CD4-positive, alpha-beta T cell treated with Interleukin-1 beta for 1 hour (primary cell): Measurements from ENCODE around the gene CDC14A.

Source experiments
- DNase-seq, 2 donors: peaks; one replicate each; pipeline ENCODE4 v3.0.0-alpha.2; 2020 to 2022

Gene CDC14A

DNA sequence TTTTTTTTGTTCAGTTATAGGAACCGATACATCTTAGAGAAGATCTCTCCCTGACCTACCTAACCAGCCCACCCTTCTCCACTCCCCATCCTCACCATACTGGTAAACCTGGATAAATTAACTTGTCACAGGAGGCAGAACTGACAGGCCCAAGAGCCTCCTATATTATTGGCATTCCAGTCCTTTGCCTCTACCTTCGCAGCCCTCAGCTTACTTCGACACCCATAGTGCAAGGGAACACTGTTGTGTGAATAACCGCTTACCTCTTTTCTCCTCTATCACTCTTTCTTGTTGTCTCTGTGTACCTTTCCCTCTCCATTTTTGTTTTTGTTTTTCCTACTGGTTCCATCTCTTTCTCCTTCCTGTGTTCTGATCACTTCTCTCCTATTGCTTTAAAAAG is 58.7 kb downstream of the CDC14A start:
- no peak for DNase-seq

DNA sequence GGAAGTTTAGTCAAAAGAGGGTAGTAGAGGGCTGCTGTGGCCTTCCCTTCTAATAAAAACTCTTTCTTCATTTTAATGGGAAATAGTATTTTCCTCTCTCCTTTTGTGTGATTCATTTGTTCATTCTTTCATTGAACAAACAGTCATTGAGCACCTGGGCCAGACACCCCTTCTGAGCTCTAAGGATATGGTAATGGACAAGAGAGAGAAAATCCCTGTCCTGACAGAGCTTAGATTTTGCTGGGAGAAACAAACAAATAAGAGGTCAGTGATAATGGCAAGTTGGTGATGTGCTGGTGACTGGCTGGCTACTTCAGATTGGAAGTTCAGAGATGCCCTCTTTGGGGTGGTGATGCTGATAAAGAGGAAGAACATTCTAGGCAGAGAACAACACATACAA is 59.3 kb downstream of the CDC14A start:
- no peak for DNase-seq

DNA sequence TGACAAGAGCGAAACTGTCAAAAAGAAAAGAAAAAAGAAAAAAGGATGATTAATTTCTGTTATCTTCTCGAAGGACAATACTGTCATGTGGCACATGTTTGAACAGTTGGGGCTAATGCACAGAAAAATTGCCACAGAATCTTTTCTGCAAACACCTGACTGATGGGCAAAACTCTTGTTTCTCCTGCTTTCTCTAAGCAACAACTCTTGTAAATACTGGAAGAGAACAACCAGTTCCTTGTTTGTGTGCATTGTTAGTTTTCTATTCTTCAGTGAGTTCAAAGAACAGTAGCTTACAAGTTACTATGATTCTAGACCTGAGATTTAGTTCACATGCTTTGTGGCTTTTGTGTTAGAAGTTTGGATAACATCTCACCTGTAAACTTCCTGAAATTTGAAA is 60.7 kb downstream of the CDC14A start:
- no peak for DNase-seq

DNA sequence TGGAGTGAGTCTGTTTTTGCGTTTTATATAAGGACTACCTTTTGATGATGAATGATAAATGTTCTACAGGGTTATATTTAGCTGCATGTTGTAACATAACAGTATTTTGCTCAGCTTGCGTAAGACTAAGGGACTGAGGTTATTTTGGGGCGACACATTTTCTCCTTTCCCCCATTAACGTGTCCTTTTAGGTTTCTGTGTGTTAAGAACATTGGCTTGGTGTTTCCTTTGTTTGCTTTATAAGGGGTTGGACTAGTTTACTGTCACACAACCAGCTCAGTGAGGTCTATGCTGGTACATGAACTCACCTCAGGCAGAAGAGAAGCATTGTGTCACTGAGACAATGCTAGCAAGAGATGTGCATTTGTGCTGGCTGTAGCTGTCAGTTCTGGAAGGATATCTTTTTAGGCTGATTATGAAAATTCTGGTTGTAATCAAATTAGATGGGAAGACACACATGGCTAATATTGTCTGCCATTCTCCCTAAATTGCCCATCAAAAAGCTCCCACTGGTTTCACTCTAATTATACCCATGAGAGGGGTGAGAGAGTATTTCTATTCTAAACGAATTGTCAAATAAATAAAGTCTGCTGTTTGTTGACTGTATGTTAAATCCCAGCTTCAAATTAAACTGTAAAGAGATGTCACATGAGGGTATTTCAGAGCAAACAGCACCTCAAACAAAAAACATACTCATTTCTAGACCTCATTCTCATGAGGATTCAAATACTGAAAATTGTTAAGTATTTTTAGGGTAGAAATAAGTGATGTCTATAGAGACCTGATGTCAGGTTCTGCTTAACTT is 62.6 kb downstream of the CDC14A start:
- DNase-seq: peak in 1 of 2 donors; percentile 68

DNA sequence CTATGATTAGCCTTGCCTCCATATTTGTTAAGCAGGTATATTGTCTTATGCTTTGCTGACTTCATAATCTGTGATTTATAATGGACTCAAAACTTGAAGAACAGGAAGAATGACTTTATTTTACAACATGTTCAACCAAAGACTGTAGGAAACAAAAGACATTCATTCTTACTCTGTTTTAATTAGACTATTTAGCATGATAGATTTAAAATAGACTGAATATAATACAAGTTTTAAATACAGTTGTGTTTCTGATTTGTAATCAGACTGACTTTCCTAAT is 63.1 kb downstream of the CDC14A start:
- DNase-seq: no peak

DNA sequence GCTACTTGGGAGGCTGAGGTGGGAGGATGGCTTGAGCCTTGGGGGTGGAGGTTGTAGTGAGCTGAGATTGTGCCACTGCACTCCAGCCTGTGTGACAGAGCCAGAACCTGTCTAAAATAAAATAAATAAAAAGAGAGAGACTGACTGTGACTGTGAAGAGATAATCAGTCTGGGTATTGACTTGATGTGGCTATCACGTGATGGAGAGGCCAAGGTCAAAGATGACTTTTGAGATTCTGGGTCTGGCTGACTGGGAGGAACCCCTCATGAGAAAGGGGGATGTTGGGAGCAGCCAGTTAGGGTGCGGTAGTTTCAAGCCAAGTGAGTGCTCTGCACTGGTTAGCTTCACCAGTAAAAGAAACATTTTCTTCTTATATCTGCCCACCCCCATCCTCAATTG is 66.8 kb downstream of the CDC14A start:
- DNase-seq: no peak

DNA sequence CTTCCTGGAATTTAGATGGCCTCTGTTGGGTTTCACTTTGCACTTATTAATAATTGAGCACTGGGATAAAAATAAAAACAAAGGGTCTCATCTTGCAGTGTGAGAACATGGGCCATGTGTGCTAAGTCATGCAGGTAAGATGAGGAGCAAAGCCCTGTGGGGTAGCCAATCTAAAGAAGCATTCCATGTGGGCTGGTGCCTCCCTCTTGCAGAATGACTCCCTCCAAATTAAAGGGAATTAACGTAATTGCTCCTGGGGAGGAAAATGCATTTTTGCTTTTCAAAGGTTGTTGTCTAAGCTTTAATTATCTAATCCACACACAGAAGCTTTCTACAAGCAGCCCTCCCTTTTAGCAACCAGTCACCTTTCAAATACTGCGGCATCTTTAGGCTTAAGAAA is 69.8 kb downstream of the CDC14A start:
- DNase-seq: no peak

DNA sequence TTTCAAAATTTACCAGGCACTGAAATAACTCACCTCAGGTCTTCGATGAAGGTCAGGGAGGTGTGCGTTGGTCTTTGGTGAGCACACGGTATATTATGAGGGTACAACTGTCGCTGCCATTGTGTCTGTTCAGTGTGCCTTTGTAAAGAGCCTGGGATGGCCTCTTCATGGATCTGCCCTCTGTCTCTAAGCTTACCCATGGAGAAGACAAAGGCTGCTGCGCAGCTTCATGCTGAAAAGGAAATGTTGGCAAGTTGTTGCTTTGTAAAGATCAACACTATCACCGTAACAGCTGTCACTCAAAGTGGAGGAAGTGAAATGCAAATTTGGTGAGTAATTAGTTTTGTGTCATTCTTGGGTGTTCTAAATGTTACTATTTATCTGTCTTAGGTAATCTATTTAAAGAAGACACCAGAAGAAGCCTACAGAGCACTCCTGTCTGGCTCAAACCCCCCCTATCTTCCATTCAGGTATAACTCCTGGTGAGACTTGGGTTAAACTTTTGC is 71.6 kb downstream of the CDC14A start:
- peak; percentile 39 to 77 for DNase-seq

DNA sequence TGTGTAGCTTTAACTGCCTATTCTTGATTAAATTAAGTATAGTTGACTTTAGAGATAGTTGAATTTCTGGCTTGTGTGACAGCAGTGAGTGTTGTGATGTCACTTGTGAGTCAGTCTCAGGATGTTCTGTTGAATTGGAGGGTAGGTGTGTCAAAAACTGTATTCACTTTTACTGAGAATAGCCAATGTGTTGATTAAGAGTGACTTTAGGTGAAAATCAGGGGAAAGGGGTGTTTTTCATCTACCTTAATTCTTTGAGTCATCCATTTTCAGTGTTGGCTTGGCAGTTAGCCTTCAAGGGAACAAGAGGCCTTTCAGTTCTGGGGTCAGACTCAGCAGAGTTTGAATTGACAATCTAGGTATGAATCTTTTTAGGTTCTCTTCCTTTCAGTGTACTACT is 75.9 kb downstream of the CDC14A start:
- no peak for DNase-seq

DNA sequence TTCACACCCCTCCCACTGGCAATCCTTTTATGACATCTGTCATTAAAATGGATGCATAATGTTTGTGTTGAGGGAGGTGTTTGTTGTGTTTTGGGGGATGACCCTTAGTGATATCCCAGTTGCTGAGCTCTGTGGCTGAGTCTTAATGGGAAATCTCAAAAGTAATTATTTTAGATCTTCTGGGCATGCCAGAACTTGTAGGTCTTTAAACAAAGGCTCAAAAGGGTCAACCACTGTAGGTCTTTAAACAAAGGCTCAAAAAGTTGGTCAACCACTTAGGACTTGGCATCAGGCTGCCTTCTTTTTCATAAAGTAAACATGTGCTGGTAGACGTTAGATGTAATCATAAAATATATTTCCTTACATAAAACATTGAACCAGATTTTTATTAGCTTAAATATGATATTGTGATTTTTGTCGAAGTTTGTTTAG is 78.0 kb downstream of the CDC14A start:
- DNase-seq: no peak

DNA sequence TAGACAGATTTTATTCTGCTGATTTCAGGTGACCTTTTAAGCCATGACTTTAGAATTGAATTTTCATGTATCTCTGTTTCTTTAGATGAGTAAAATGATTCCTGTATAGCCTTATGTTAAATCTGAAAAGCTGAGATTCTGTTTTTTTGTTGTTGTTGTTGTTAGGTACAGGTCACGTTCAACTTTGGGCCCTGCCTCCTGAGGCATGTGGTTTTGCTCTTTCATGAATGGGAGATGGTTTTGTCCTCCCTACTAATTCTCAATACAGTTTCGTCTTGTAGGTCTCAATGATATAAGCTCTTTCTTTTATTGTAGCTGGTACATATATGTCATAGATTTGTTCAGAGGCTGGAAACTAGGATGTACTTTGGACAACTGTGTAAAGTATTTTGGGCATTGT is 79.6 kb downstream of the CDC14A start:
- peak in 1 of 2 donors; percentile 47 for DNase-seq

DNA sequence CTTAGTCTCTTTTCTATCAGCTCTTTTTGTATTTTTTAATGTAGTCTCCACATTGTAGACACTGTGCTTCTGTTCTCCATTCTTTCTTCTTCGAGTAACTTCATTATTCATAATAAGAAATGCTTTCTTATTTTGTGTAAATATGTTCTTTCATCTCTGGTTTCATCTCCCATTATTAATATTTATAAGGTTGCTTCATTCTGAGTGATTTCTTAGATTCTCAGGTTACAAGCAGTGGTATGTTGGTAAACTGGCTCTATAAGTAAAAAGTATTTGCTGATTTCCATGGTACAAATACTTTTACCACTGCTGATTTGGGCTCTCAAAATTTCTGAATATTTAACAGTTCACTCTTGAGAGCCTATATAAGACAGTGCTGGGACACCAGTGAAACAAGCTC is 81.3 kb downstream of the CDC14A start:
- no peak for DNase-seq

DNA sequence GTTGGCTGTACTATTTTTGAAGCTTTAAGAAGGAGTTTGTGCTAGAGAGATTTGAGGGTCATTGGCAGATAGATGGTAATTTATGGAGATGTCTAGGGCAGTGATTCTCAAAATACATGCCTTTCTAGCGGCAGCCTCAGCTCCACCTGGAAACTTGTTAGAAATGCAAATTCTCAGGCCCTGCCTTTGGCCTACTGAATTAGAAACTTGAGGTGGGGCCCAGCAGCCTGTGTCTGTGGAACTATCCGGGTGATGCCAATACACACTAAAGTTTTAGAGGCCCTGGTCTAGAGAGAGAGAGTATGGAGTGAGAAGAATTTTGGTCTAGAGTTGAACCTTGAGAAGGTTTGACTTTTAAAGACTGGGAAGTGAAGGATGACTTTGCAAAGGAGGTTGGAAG is 82.5 kb downstream of the CDC14A start:
- no peak for DNase-seq

DNA sequence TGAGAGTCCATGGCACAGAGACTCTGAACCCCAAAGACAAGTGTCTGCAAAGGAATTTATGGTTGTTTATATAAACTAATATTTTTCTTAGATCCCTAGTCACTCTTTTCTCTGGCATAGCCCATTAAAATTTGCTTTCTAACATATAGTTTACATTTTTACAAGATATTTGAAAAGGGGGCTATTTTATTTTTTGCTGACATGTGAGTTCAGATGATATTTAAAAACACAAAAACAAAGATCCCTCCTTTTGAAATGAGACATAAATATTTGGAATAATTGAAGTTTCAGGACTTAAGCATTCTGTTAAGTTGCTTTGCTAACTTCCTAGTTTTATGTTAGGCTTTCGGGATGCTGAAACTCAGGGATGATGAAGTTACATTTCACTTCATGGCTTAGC is 86.1 kb downstream of the CDC14A start:
- no peak for DNase-seq

DNA sequence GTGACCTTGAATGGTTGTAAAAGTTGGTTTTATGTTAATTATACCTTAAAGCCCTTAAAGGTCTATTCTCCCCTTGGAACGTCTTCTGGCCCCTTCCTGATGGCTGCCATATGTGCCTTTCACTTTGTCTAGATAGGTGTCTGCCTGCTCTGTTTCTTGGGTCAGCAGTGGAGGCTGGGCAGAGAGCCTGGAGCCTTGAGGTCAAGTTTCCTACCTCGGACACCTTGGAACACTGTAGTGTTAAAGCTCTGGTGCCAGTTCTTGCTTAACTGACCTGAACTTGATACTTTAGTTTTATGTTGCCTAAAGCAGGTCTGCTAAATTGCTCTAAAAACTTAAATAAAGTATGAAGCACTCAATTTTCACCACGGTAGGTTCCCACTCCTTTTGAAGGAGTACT is 86.5 kb downstream of the CDC14A start:
- no peak for DNase-seq

DNA sequence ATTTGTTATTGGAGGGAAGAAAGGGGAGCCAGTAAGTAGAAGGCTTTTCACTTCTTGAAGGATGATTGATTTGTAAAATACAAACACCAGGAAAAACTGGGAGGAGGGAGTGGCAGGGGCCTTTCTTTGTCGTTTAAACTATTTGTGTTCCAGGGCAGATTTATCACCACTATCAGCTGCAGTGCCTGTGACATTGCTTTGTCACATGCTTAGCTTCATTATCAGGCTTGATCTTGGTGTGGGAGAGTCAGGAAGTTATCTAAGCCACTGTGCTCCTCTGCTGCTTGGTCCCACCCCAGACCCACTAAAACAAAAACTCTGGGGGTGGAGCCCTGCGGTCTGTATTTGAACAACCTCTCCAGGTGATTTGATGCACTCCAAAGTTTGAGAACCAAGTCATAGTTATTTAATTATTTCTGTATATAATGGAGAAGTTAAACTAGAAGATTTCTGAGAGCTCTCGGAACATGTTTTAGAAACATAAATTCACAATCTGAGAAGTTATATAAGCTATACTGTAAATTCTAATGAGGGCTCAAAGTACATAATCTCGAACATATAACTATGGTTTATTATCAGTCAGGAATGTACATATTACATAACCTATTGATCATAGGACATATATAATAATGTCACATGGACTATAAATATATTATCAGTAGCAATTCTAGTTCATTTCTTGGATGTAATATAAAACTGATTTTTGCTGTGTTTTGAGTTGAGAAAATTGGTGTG is 87.9 kb downstream of the CDC14A start:
- peak; percentile 83 to 89 for DNase-seq

DNA sequence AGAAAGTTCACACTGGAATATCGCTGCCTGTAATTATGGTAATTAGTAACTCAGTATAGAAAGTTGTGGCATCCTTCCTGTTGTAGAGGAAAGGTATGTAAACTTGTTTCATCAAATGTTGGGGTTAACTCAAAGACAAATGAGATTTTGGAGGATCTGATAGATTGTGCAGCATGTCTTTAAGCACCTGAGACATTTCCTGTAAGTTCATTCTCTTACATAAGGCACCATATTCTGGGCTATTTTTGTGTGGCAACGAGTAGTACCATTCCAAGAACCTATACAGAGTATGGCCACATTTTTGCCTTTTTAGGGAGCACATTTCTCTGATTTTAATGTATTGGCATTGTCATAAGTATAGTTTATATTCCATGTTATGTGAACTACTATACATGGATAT is 88.8 kb downstream of the CDC14A start:
- DNase-seq: peak in 1 of 2 donors; percentile 36

DNA sequence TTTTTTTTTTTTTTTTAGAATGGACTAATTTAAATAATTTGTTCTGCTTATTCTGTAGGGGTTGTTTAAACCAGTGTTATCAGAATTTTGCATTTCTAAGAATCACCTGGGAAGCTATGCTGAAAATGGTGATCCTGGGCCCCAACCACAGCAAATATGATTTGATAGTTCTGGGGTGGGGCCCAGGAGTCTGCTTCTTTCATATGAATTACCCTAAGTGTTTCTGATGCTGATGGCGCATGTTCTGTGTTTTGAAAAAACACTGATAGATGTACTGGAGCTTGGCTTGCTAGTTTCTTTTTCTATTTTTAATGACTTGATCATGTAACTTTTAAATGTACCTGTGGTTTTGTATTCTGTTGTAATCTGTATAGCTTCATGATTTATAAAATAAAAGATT is 89.3 kb downstream of the CDC14A start:
- peak; percentile 52 to 78 for DNase-seq

DNA sequence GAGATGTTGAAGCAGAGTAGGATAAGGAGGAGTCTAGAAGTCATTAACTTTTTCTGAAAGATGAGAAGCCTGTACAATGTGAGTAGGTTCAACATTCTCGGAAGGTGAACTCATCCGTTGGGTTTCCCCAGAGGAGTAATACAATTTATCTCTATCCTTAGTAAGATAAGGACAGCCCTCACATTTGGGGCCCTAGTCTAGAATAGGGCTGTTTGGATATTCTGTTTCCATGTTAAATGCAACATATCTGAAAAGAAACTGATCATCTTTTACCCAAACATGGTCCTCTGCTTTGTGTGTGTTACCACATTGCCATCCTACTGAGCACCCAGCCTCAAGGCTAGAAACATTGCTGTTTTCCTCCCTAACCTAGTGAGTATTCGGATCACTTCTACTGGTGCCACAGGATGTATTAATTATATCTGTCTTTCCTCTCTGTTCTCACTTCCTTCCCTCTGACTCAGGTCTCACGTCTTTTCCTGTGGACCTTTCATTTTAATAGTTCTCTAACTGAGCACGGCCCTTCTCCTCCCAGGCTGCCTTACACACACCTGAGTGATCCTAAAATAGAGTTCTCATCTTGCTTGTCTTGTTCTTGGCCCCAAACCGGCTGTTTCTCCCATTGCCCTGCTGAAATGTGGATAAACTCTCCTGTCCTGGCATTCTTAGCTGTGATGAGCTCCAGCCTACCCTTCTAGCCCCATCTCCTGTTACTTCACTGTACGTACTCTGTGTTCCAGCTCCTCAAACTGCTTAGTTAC is 91.7 kb downstream of the CDC14A start:
- DNase-seq: peak in 1 of 2 donors; percentile 67

DNA sequence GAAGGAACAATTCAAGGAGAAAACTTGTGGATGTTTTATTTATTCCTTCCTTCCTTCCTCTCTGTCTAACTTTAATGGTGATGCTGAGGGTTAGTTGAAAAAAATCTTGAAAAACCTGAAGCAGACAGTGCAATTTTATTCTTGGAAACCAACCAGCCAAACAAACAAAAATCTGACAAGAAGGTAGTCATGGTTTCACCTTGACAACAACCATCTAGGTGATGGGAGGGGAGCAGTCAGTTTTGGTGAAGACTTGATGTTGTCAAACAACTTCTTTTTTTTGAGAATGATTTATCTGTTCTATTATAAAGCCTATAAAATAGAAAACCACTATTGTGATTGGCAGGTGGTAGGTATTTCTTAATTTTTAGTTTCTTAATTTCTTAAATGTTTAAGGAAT is 93.3 kb downstream of the CDC14A start:
- DNase-seq: peak; percentile 73 to 90

DNA sequence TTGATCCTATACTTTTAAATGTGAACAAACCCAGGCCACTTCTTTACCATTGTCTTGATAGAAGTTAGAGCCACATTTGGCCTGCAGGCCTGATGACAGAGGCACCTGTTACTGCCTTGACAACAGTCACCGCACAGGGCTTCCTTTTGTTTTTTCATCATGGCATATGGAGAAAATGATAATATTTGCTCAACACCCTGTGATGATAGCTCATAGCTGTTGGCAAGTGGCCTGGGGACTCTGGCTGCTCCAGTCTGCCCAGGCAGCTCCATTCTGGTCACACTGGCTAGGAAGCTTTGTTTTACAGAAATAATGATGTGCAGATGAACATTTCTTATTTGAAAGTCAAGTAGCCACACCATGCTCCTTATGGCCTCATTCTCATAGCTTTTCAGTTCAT is 96.1 kb downstream of the CDC14A start:
- no peak for DNase-seq

DNA sequence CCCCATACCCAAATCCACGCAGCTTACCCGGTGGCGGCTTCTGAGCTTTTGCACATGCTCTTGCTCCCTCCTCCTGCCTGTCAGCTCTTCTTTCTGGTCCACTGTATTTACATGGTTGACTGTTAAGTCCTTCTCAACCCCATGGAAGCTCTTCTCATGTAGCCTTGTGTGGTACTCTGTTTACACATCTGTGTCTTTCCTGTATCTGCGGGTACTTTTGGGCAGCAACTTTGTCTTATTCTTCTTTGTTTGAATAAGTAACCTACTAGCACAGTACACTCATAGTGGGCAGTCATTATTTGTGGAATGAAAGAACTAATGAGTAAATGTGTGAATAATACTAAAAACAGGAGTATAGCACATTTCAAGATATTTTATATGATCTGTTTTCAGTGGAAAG is 97.2 kb downstream of the CDC14A start:
- DNase-seq: no peak

DNA sequence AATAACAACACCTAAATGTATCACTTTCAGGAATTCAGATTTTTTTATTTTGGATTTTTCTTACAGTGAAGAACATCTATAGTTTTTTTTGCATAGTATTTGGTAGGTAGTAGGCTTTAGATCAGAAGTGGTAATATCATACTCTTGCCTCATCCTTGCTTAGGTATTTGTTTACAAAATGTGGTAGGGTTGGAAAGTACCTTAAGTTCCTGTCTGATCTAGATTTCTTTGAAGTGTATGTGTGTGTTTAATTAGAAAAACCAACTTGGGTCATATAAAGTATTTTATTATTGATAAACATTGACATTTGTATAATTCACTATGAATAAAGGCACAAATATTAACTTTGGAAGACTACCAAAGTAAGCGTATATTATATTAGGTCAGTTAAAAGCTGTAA is 100.3 kb downstream of the CDC14A start:
- peak in 1 of 2 donors; percentile 78 for DNase-seq
